Activated gamma-delta T cell treated with anti-CD3 and anti-CD28 coated beads, Interleukin-2, amount 50 U/mL, for 16 hours (primary cell): ENCODE results near the gene CDK4.
"Not testable (repeated sequence)": the region's sequence is repeated elsewhere in the genome, so short reads cannot be mapped to it uniquely, and the experiment has no call there.

Experiments used
- DNase-seq: peaks from one replicate; pipeline ENCODE4 v3.0.0-alpha.2; 2020; ENCODE audit warnings: low read depth

CDK4 gene

GRCh38 chr12:57751788-57752667 lies at the start of gene CDK4:
TSS of gene CDK4 (minus strand) at chr12:57752310. CDS start at chr12:57751717, 593 bp downstream.
- DNase-seq: peak; percentile 97

GRCh38 chr12:57800965-57801364 lies 48.9 kb upstream of the CDK4 start:
- DNase-seq: no peak

- no peak for DNase-seq
These were observed 45.8 kb upstream of the CDK4 start for GRCh38 chr12:57797933-57798332.

GRCh38 chr12:57796996-57797395 lies 44.9 kb upstream of the CDK4 start:
- no peak for DNase-seq

- no peak for DNase-seq
These were observed 43.2 kb upstream of the CDK4 start for GRCh38 chr12:57795354-57795753.

- no peak for DNase-seq
These were observed 41.8 kb upstream of the CDK4 start for GRCh38 chr12:57793920-57794319.

GRCh38 chr12:57783861-57784260 lies 31.8 kb upstream of the CDK4 start:
- DNase-seq: no peak

GRCh38 chr12:57783466-57783801 lies 31.3 kb upstream of the CDK4 start:
- no peak for DNase-seq

- DNase-seq: peak; percentile 98
These were observed 30.7 kb upstream of the CDK4 start, which contains the start of gene TSFM for GRCh38 chr12:57782608-57783465. TSS of gene TSFM (plus strand) at chr12:57782787. CDS start at chr12:57782802, 15 bp downstream.

GRCh38 chr12:57782243-57782607 lies 30.1 kb upstream of the CDK4 start:
- DNase-seq: no peak

- DNase-seq: no peak
These were observed 29.7 kb upstream of the CDK4 start for GRCh38 chr12:57781801-57782200.

GRCh38 chr12:57781244-57781643 lies 29.1 kb upstream of the CDK4 start:
- no peak for DNase-seq

GRCh38 chr12:57780284-57780897 lies 28.3 kb upstream of the CDK4 start:
- no peak for DNase-seq

GRCh38 chr12:57779736-57780135 lies 27.6 kb upstream of the CDK4 start:
- DNase-seq: no peak

- no peak for DNase-seq
These were observed 25.8 kb upstream of the CDK4 start for GRCh38 chr12:57777911-57778310.

GRCh38 chr12:57777367-57777766 lies 25.3 kb upstream of the CDK4 start:
- no peak for DNase-seq

- no peak for DNase-seq
These were observed 24.1 kb upstream of the CDK4 start for GRCh38 chr12:57776247-57776587.

GRCh38 chr12:57775563-57776246 lies 23.6 kb upstream of the CDK4 start:
- no peak for DNase-seq

- DNase-seq: no peak
These were observed 22.9 kb upstream of the CDK4 start for GRCh38 chr12:57775044-57775443.

GRCh38 chr12:57774634-57775033 lies 22.5 kb upstream of the CDK4 start:
- DNase-seq: not testable (repeated sequence)

GRCh38 chr12:57772429-57773322 lies 20.6 kb upstream of the CDK4 start, which contains the start of gene EEF1AKMT3:
TSS of gene EEF1AKMT3 (plus strand) at chr12:57772614. CDS start at chr12:57772725, 111 bp downstream.
- DNase-seq: no peak
